ENCODE results near the gene ZNF277. TPM values are rescaled to one million over a fixed set of nuclear protein-coding genes. Genes with fewer than 3 reads are reported as not detected.

Gene ZNF277
- total and polyA plus RNA-seq, 2 donors (not counting 3 experiments of a cell fraction or from before 2014, with no cell fraction given) = 7.8 to 22.6 TPM

- CTCF ChIA-PET = no interaction called here
These were observed 4.9 kb downstream of the ZNF277 start for GRCh38 chr7:112211348-112211907.

More at GRCh38 chr7:112211348-112211907, 4.9 kb downstream of the ZNF277 start:
- TF ChIP-seq JUN (IDR thresholded peaks at IDR 0.05; ENCODE audit: borderline replicate concordance, insufficient read depth, insufficient read length, low read depth) = no peak
- no peak for TF ChIP-seq FOS (IDR thresholded peaks at IDR 0.05; ENCODE audit: borderline replicate concordance, insufficient read depth, low read length)
- no peak for TF ChIP-seq POLR2AphosphoS5 (IDR thresholded peaks at IDR 0.05; ENCODE audit: insufficient read depth, low read depth, low read length)
- TF ChIP-seq, protein P1, sequence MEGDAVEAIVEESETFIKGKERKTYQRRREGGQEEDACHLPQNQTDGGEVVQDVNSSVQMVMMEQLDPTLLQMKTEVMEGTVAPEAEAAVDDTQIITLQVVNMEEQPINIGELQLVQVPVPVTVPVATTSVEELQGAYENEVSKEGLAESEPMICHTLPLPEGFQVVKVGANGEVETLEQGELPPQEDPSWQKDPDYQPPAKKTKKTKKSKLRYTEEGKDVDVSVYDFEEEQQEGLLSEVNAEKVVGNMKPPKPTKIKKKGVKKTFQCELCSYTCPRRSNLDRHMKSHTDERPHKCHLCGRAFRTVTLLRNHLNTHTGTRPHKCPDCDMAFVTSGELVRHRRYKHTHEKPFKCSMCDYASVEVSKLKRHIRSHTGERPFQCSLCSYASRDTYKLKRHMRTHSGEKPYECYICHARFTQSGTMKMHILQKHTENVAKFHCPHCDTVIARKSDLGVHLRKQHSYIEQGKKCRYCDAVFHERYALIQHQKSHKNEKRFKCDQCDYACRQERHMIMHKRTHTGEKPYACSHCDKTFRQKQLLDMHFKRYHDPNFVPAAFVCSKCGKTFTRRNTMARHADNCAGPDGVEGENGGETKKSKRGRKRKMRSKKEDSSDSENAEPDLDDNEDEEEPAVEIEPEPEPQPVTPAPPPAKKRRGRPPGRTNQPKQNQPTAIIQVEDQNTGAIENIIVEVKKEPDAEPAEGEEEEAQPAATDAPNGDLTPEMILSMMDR (IDR thresholded peaks at IDR 0.05; ENCODE audit: extremely low read depth in 1 of 2, insufficient read depth in 1 of 2, low read depth in 1 of 2, low read length in 2 of 2) = no peak
- no peak for TF ChIP-seq MYC (IDR thresholded peaks at IDR 0.05; ENCODE audit: low read depth, low read length)
- TF ChIP-seq EZH2 (IDR thresholded peaks at IDR 0.05; ENCODE audit: borderline replicate concordance, low read depth, low read length, severe bottlenecking) = no peak
- no peak for TF ChIP-seq MAX (IDR thresholded peaks at IDR 0.05; ENCODE audit: insufficient read depth, insufficient read length)
- no peak for TF ChIP-seq GATA2 (IDR thresholded peaks at IDR 0.05; ENCODE audit: insufficient read depth, insufficient read length, low read depth, low read length)
- TF ChIP-seq POLR2A (IDR thresholded peaks at IDR 0.05; ENCODE audit: low read depth, low read length) = no peak
- intact Hi-C loops (cut with micrococcal nuclease) = no loop called here
- no peaks in the 10 kb centered on the region for H3K9me1 ChIP-seq (replicated peaks; ENCODE audit: control insufficient read depth, extremely low read depth, insufficient read depth, low read length)
- H2AFZ ChIP-seq (ENCODE audit: low read depth, low read length) = no peak overlapping the region
- dilution Hi-C loops (cut with MboI; ENCODE audit: extremely low pct_ligation_motif_present, low sequenced_read_pairs) = no loop called here
- H3K27ac ChIP-seq (ENCODE audit: insufficient read depth, low read depth, low read length) = no peak overlapping the region
- H3K9me3 ChIP-seq (replicated peaks; ENCODE audit: control insufficient read depth, insufficient read depth, low read length) = no peaks in the 10 kb centered on the region
- no peak for FAIRE-seq
- no peak overlapping the region for H3K4me2 ChIP-seq (ENCODE audit: insufficient read depth, low read length)
- no peak overlapping the region for H3K4me3 ChIP-seq (replicated peaks in 1 of 3; ENCODE audit: insufficient read depth in 1 of 3, low read depth in 1 of 3, low read length in 3 of 3)
- peaks cover 4% of the 10 kb centered on the region for H3K4me1 ChIP-seq (ENCODE audit: control insufficient read depth, extremely low read depth, insufficient read depth, low read length)
- H3K79me2 ChIP-seq (ENCODE audit: control insufficient read depth, insufficient read depth, low read length) = peaks cover 42% of the 10 kb centered on the region
- no peak overlapping the region for H3K9ac ChIP-seq (replicated peaks; ENCODE audit: extremely low read depth, insufficient read depth, low read length)
- H3K36me3 ChIP-seq (ENCODE audit: control insufficient read depth in 2 of 2, extremely low read depth in 1 of 2, insufficient read depth in 2 of 2, low read length in 2 of 2) = no peaks in the 10 kb centered on the region
- peaks cover 2% of the 10 kb centered on the region for H4K20me1 ChIP-seq (replicated peaks; ENCODE audit: control insufficient read depth, extremely low read depth, insufficient read depth, low read length)
- no TSS peak for BruUV-seq (replicated peaks)
- DNase-seq (ENCODE audit: low read depth, low spot score) = no peak
- no peaks in the 10 kb centered on the region for H3K27me3 ChIP-seq (ENCODE audit: control insufficient read depth in 2 of 2, insufficient read depth in 2 of 2, low read length in 2 of 2)
- POLR2A ChIA-PET = no interaction called here

Data from endothelial cell of umbilical vein (primary cell).